HL-60 (cell line): ENCODE data around the gene DAP.

Experiments used
- DNase-seq, 2 experiments: peaks; one replicate each; pipeline ENCODE4 v3.0.0-alpha.2; 2010 to 2020; ENCODE audit warnings: low read depth in 1 of 2, low spot score in 1 of 2
- H3K27ac ChIP-seq: fragments of 250-450 bp; sonication (Bioruptor Pico); replicated peaks from 2 replicates; pipeline ENCODE4 v1.5.1; 2020; ENCODE audit warnings: mild to moderate bottlenecking, moderate library complexity
- H3K27me3 ChIP-seq: fragments of 250-450 bp; sonication (Bioruptor Pico); 2 replicates; pipeline ENCODE4 v1.5.1; 2021; ENCODE audit warnings: mild to moderate bottlenecking, moderate library complexity; ENCODE audit not compliant: insufficient read depth, poor library complexity, severe bottlenecking
- H3K4me3 ChIP-seq: replicated peaks from 2 replicates; pipeline ENCODE4 v1.5.1; 2011; ENCODE audit warnings: mild to moderate bottlenecking, control low read depth, low read length; ENCODE audit not compliant: insufficient read depth
- CTCF ChIP-seq: IDR thresholded peaks from one replicate; pipeline ENCODE4 v1.5.1; 2011; ENCODE audit warnings: low read length, control low read depth, inconsistent platforms; ENCODE audit not compliant: insufficient read depth
- GABPA ChIP-seq: IDR thresholded peaks from 2 replicates; pipeline ENCODE4 v1.6.1; 2012; ENCODE audit warnings: low read depth
- POLR2AphosphoS5 ChIP-seq: IDR thresholded peaks from 2 replicates; pipeline ENCODE4 v1.6.1; 2012; ENCODE audit warnings: low read depth
- SPI1 ChIP-seq: IDR thresholded peaks from 2 replicates; pipeline ENCODE4 v1.6.1; 2012; ENCODE audit warnings: low read depth, mild to moderate bottlenecking, borderline replicate concordance
- TF ChIP-seq, protein P1 (sequence below): IDR thresholded peaks from 2 replicates; pipeline ENCODE4 v1.6.1; 2012; ENCODE audit warnings: low read depth; ENCODE audit not compliant: insufficient replicate concordance

The DAP gene

DNA sequence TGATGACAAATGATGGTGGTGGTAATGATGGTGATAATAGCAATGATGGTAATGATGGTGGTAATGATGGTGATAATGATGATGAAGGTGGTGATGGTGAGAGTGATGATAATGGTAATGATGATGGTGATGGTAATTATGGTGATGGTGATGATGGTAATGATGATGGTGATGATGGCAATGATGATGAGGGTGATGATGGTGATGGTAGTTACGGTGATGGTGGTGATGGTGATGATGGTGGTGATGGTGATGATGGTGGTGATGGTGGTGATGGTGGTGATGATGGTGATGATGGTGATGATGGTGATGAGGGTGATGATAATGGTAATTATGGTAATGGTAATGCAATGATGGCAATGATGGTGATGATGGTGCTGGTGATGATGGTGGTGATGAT lies 91.1 kb downstream of the DAP start:
- no peaks in the 10 kb centered on the region for H3K27me3 ChIP-seq
- no peak overlapping the region for H3K4me3 ChIP-seq
- TF ChIP-seq POLR2AphosphoS5, result no peak
- TF ChIP-seq SPI1, result no peak
- TF ChIP-seq GABPA, result no peak
- TF ChIP-seq, protein P1, sequence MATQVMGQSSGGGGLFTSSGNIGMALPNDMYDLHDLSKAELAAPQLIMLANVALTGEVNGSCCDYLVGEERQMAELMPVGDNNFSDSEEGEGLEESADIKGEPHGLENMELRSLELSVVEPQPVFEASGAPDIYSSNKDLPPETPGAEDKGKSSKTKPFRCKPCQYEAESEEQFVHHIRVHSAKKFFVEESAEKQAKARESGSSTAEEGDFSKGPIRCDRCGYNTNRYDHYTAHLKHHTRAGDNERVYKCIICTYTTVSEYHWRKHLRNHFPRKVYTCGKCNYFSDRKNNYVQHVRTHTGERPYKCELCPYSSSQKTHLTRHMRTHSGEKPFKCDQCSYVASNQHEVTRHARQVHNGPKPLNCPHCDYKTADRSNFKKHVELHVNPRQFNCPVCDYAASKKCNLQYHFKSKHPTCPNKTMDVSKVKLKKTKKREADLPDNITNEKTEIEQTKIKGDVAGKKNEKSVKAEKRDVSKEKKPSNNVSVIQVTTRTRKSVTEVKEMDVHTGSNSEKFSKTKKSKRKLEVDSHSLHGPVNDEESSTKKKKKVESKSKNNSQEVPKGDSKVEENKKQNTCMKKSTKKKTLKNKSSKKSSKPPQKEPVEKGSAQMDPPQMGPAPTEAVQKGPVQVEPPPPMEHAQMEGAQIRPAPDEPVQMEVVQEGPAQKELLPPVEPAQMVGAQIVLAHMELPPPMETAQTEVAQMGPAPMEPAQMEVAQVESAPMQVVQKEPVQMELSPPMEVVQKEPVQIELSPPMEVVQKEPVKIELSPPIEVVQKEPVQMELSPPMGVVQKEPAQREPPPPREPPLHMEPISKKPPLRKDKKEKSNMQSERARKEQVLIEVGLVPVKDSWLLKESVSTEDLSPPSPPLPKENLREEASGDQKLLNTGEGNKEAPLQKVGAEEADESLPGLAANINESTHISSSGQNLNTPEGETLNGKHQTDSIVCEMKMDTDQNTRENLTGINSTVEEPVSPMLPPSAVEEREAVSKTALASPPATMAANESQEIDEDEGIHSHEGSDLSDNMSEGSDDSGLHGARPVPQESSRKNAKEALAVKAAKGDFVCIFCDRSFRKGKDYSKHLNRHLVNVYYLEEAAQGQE, result no peak
- TF ChIP-seq CTCF, result no peak
- no peak for DNase-seq
- H3K27ac ChIP-seq, result no peak overlapping the region

- Histone ChIP-seq H3K27me3 (no peaks in the 10 kb centered on the region), H3K27ac (no peak overlapping the region), H3K4me3 (no peak overlapping the region)
- TF ChIP-seq GABPA (no peak), CTCF (no peak), SPI1 (no peak), POLR2AphosphoS5 (no peak)
- TF ChIP-seq, protein P1, result no peak
- no peak for DNase-seq
Observed at GRCh38 chr5:10668697-10669096, 92.3 kb downstream of the DAP start.

DNA sequence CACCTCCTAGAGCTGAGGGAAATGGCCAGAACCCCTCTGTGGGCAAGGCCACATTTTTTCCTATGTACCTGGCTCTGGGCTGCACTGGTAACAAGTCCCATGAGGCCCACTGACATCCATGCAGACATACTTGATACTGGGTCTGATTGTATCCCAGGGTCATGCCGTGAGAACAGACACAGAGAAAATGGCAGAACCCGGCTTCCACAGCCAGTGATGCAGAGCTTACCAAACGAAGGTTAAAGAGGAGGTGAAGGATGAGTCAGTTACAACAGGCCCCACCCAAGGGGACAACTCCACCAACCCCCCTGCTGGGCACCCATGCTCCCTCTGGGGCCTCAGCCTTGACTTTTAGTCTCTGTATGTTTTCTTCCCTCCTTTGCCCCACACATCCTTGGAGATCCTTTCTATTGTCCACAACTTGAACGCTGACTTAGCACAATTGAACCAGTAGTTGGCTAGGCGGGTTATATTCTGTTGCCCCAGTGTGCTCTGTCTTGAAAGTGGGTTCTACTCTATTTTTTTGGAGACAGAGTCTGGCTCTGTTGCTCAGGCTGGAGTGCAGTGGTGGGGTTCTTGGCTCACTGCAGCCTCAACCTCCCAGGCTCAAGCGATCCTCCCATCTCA lies 93.5 kb downstream of the DAP start:
- no peak for DNase-seq
- no peak overlapping the region for H3K27ac ChIP-seq
- no peaks in the 10 kb centered on the region for H3K27me3 ChIP-seq
- TF ChIP-seq POLR2AphosphoS5 (no peak), SPI1 (no peak), CTCF (no peak), GABPA (no peak)
- TF ChIP-seq, protein P1, result no peak
- no peak overlapping the region for H3K4me3 ChIP-seq
